Bone marrow (tissue), 2 donors: ENCODE results near the gene ZNF514.
"Not testable (repeated sequence)": the region's sequence is repeated elsewhere in the genome, so short reads cannot be mapped to it uniquely, and the experiment has no call there.

ENCODE experiments used
- DNase-seq, 2 donors: peaks; one replicate each; lab custom pipeline; 2025; lab: John Stamatoyannopoulos, UW

ZNF514 gene

DNA sequence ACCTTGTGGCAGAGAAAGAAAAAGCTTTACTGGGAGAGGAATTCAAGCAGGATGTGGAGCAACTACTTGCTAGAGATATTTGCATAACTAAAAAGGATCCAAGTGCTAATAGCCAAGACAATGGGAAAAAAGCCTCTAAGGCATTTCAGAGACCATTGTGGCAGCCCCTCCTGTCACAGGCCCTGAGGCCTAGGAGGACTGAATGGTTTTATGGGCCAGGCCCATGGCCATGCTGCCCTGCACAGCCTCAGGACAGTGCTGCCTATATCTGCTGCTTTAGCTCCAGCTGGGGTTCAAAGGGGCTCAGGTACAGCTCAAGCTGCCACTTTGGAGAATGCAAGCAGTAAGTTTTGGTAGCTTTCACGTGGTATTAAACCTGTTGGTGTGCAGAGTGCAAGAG lies 20.9 kb downstream of the ZNF514 start:
- no peak for DNase-seq

- DNase-seq = no peak
Measured at GRCh38 chr2:95122197-95122551, 37.5 kb downstream of the ZNF514 start.

DNA sequence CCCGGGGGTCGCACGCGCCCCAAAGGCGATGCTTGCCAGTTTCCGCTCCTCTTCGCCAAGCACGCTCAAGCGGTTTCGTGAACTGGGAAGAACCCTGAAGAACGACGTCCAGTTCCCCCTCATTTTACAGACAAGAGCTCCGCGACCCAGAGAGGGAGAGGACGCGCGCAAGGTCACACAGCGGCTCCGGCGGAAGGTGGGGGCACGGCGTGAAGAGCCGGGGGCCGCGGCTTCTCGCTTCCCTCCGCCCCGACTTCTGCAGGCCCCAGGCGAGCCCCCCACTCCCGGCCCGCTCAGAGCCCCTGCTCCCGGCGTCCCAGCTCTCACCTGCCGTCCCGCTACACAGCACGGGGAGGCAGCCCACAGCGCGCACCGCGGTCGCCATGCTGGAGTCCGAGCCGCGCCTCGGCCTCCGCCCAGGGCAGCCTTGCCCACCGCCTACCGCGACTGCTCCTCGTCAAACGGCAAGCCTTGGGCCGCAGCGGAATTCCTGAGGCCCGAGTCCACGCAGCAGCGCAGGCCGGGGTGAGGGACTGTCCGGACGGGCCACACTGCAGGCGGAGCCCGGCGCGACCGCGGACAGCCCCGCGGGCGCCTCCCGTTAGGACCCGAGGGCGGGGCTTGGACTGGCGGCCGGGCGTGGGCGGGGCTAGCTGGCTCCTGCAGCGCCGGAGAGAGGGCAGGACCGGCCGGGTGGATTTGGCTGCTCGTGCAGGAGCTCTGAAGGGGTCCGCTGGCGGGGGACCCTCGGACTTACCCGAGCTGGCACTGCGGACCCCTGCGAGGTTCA lies 38.0 kb downstream of the ZNF514 start, which contains the start of gene MRPS5:
Gene MRPS5, minus strand, starts transcription at position 402 of the 790 bp plus-strand sequence. Its CDS starts 17 bp downstream, at position 385.
- DNase-seq = peak; percentile 39 to 69

DNA sequence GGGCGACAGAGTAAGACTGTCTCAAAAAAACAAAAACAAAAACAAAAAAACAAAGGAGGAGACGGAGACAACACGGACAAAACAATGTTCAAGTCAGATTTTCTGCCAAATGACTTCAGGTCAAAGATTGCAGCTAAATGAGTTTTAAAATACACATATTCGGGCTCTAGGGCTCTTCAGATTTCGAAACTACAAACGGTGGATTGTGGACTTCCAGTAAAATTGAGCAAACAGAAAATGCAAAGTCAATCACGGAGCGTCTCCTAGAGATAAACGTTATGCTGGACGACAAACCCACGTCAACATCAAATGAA lies 38.6 kb downstream of the ZNF514 start:
- no peak for DNase-seq

DNA sequence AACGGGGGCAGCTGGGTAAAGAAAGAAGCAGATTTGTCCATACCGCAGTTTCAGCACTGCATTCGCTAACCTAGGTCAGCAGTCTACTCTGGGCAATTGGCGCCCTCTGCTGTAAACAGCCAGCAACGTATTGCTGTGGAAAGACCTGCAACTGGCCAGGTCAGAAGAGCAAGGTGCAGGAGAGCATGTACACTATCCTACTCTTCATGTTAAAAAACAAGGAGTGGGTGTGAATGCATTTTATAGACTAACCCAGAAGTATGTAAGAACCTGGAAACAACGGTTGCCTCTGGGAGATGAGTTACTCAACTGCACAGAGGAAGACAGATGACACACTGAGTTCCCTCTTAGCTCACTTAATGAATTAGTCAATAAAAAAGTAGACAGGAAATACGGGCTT lies 44.2 kb downstream of the ZNF514 start:
- DNase-seq = peak in 1 of 2 donors; percentile 18

DNA sequence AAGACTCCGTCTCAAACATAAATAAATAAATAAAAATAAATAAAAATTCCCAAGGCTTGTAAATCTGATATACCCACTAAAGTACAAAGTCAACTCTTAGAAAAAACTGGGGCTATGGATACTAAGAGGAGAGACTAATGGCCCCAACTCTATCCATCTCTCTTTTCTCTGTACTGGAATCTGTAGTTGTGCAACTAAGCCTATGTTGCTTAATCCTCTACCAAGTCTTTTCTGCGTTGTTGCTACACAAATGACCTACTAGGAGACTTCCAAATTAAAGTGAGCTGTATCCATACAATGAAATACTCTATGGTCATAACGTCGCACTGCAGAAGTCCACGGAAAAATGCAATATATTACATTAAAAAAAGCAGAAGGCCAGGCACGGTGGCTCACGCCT lies 46.2 kb downstream of the ZNF514 start:
- no peak for DNase-seq

GRCh38 chr2:95110395-95110794 lies 49.3 kb downstream of the ZNF514 start:
- DNase-seq = no peak

GRCh38 chr2:95109260-95109659 lies 50.4 kb downstream of the ZNF514 start:
- DNase-seq = no peak

DNA sequence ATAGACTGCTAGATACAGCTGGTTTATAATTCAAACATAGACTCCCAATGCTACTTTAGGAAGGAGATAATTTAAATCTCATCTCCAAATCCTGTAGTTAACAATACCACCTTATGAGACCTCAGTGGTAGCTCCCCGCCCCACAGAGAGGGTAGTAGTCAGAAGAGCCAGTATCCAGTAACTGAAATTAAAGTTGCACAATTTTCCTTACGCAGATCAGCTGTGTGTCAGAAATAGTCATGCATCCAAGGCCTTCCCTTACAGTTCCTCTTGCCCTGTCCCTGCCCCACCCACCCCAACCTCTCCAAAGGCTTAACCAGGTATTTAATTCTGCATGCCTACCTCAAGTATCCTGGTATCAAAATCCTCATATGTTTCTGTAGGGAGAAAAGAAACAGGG lies 53.6 kb downstream of the ZNF514 start:
- DNase-seq = no peak

GRCh38 chr2:95104606-95105005 lies 55.0 kb downstream of the ZNF514 start:
- DNase-seq = no peak

GRCh38 chr2:95099910-95100309 lies 59.7 kb downstream of the ZNF514 start:
- no peak for DNase-seq

DNA sequence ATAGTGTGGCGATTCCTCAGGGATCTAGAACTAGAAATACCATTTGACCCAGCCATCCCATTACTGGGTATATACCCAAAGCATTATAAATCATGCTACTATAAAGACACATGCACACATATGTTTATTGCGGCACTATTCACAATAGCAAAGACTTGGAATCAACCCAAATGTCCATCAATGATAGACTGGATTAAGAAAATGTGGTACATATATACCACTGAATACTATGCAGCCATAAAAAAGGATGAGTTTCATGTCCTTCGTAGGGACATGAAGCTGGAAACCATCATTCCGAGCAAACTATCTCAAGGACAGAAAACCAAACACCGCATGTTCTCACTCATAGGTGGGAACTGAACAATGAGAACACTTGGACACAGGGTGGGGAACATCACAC lies 61.4 kb downstream of the ZNF514 start:
- not testable (repeated sequence) for DNase-seq
